ENCODE data around the gene TGFBR2. TPM values are rescaled to one million over a fixed set of nuclear protein-coding genes. Genes with fewer than 3 reads are reported as not detected.
"Not testable (repeated sequence)": the region's sequence is repeated elsewhere in the genome, so short reads cannot be mapped to it uniquely, and the experiment has no call there.

TGFBR2 gene
- polyA plus RNA-seq, 4 donors = 82.1 to 130 (median 101) TPM

DNA sequence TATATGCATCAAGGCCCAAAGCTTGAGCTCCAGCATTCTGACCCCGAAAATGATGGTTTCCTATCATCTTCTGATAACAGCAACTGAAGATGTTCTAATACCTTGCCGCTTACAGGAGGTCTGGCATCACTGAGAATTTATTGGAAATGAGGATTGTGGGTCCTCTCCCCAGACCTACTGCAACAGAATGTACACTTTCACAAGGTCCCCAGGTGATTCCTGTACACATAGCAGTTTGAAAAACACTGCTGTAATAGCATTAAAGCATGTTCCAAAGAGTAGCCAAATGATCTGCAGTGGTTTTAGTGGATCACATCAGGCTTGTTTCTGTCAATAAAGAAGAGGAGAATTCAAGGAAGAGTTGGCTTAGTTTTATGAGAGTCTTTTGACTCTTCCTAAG is 11.3 kb downstream of the TGFBR2 start:
- no peak for DNase-seq (ENCODE audit: low read depth in 4 of 4, low spot score in 2 of 4)

DNA sequence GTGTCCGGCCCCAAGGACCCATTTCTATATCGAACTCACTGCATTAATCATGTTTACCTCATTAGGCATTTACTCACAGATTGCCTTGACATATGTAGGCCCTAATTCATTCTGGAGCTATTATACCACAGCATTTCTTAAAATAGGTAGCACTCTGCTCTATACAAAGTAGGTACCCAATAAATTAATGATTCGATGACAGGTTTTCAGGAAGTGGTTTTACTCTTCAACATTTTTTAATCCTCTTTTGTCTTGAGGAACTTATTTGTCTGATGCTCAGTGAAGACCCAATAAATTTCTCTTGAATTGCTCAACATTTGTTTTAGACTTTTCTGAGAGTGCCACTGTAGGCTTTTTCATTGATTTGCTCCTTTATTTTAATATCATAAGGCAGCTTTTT is 12.1 kb downstream of the TGFBR2 start:
- DNase-seq (ENCODE audit: low read depth in 4 of 4, low spot score in 2 of 4) = no peak

DNA sequence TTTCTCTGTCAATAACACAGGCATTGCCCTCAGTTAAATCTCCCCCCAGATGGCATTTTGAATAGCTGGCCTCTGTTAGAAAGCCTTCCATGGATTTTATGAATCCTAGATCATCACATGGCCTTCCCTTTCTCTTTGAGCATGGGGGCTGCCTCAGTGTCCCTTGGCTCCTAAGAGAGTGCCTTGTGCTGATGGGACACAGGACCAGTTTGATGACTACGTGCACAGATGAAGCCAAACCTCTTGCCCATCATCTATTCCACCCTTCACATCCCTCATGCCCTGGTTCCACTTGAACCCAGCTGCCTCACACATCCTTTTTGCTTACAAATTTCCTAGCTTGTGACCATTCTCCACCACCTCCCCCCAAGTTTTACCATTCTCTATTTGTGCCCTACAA is 12.9 kb downstream of the TGFBR2 start:
- no peak for DNase-seq (ENCODE audit: low read depth in 4 of 4, low spot score in 2 of 4)

DNA sequence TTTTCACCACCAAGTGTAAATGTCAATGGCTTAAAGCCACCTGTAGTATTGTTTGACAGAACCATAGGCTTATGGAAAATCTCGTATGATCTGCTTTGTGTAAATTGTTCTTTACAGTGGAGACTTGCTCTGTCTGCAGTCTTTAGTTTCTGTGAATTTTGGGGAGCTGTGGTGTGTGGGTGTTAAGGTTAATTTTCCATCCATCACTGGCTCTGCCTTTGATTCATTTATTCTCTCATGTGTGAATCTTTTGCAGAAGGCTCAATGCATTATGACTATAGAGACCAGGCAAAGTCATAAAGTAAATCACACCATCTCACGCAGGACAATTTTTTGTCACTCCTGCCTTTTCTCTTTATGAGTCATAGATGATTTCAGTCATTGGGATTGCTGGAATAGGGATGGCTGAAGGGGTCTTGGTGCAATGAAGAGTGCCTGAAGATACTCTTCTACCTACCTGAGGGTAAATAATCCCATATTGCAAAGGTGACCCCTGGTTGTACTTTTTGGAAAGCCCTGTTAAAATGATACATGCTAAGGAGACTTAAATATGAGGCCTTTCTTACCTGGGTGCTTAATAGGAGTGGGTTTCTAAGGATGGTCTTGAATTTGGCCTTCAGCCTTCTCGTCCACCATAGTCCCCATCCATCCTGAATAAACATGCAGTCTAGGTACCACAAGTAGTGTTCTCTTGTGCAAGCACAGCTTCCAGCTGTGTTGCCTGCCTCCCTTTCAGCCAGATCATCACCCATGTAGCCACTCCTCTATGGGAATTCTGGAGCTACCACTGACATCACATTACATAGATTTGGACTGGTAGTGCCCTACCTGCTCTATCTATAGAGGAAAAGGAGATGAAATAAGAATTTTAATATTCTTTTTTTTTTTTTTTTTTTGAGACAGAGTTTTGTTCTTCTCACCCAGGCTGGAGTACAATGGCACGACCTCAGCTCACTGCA is 14.3 kb downstream of the TGFBR2 start:
- no peak for DNase-seq (ENCODE audit: low read depth in 4 of 4, low spot score in 2 of 4)

DNA sequence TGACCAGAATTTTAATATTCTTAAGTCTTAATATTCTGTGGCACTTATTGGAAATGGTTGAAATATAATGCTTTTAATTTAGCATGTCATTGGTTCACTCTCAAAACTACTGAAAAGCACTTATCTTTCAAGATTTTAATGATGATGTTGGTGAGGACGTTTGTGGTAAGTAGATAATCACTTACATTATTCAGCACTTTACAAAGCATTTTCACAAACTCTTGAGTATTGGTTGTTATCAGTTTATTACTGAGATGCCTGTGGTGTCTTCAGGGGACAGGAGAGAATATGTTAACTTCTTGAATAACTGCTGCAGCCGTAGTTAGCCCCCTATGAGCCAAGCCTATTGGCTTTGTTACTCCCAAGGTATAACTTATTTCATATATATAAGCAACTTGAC is 15.2 kb downstream of the TGFBR2 start:
- DNase-seq (ENCODE audit: low read depth in 4 of 4, low spot score in 2 of 4) = no peak

DNA sequence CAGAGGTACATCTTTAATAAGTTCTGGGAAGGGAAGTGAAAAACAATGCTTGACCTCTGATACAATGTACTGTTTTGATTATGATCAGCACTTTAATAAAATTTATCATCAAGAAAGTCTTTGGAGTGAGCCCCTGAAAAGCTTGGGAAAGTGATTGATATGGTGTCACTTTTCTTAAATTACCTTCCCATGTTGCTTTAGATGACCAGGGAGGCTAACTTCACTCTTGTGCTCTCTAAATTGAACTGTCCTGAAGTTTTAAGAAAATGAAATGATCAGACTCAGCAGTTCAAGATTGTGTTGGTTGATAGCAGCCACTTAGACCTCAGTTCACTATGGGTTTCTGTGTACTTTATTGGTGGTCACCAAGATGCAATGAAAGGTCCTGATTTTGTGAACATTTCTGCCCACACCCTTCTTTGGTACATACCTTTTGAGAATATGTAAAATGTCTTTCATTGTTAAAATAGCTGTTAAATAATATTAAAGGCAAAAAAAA is 15.7 kb downstream of the TGFBR2 start:
- no peak for DNase-seq (ENCODE audit: low read depth in 4 of 4, low spot score in 2 of 4)

DNA sequence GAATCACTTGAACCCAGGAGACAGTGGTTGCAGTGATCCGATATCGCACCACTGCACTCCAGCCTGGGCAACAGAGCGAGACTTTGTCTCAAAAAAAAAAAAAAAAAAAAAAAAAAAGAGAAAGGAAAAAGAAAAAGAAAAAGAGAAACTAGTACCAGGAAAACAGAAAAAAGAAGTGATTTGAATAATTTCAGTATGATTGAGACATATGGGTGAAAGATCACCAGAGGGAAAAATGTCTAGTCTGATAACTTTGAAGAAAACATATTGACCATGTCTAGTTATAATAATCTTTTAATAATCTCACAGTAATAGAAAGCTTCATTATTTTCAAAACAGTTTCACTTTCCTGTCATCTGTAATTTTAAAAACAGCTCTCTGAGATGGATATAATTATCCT is 16.4 kb downstream of the TGFBR2 start:
- DNase-seq (ENCODE audit: low read depth in 4 of 4, low spot score in 2 of 4) = no peak

DNA sequence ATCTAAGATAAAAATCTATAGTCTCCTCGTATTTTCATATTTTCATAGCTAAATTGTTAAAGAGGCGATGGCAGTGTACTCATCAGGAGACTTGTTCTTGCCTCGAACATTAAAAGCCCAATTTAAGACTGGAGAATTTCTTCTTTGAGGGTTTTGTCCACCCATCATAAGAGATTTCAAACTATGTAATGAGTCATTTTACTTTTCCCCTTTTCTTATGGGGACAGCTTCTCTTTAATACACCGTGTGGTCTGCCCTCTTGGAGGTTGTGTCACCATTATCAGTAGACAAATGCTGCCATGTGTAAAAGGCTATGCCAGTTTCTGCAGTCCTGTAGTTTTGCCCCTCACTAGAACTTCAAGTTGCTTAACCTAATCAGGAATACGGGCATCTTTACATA is 16.9 kb downstream of the TGFBR2 start:
- no peak for DNase-seq (ENCODE audit: low read depth in 4 of 4, low spot score in 2 of 4)

DNA sequence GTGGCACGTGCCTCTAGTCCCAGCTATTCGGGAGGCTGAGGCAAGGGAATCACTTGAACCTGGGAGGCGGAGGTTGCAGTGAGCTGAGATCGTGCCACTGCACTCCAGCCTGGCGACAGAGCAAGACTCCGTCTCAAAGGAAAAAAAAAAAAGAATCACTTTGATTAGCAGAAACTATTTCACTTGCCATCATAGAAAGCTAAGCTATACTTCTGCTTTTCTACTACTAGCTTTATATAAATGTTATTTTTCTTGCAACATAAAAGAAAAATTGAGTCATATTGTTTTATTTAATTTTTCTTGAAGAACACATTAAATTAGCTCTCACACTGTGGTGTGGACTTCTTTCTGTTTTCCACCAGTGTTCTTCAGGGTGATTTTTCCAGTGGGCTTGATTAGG is 18.1 kb downstream of the TGFBR2 start:
- DNase-seq (ENCODE audit: low read depth in 4 of 4, low spot score in 2 of 4) = not testable (repeated sequence)

DNA sequence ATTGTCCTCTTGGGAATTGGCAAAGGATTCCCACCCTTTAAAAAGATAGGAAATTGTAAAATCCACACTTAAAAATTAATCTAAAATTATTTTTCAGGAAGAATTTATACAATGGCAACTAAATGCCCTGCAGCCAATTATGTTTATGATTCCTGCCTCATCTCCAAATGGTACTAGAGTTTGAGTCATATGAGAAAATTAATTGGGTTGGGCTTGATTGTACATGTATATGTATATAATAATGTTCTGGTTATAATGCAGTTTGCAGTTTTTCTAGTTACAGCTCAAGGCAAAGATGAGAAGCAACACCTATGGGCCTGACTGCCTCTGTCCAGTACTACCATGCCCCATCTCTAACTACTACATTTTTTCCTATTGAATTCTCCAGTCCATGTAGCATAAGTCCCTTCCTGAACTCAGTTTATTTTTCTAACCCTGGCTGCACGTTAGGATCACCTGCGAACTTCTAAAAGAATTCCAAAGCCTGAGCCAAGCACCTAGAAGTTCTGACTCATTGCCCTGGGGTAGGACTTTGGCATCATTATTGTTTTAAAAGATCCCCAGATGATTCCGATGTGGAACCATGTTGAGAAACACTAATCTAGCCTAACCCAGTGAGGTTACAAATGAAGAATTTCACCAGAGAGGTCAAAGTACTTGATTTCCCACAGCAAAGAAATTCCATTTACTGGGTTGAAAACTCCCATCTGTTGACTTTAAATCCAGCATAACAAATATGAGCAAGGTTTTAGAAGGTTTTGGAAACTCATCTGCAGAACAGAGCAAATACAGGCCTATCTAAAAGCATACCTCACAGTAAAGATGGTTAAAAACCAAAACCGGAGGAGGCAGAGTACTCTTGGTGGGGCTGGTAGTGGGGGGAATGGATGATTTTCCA is 19.4 kb downstream of the TGFBR2 start:
- DNase-seq (ENCODE audit: low read depth in 4 of 4, low spot score in 2 of 4) = no peak

DNA sequence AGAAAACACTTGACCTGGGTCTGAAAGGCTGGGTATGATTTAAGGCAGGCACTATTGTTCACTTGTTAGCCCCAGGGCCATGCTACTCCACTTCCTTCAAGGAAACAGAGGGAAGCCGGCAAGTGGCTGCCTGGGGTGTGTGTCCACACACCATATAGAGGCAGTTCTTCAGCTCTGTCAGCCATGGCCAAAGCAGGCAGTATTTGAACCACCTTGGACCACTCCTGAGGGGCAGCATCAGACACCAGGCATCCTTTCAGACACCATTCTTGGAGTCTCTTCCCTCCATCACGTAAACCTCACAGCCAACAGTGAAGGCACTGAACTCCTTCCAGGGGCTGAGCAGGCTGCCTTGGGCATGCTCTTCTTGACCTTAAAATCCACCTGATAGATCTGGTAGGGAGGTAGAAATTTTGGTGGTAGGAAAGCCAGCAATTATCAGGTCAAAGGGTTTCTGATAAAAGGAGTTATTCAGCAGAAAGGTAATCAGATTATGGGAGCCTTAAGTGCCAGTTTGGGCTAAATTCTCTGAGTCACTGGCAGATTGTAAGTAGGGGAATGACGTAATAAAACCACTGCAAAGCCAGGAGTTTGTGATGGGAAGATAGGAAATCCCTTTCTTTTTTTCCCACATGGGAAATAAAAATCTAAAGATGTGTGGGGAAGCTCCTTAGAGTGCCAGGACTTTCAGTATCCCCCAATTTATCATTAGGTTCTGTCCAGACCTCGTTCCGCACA is 20.2 kb downstream of the TGFBR2 start:
- DNase-seq (ENCODE audit: low read depth in 4 of 4, low spot score in 2 of 4) = no peak

DNA sequence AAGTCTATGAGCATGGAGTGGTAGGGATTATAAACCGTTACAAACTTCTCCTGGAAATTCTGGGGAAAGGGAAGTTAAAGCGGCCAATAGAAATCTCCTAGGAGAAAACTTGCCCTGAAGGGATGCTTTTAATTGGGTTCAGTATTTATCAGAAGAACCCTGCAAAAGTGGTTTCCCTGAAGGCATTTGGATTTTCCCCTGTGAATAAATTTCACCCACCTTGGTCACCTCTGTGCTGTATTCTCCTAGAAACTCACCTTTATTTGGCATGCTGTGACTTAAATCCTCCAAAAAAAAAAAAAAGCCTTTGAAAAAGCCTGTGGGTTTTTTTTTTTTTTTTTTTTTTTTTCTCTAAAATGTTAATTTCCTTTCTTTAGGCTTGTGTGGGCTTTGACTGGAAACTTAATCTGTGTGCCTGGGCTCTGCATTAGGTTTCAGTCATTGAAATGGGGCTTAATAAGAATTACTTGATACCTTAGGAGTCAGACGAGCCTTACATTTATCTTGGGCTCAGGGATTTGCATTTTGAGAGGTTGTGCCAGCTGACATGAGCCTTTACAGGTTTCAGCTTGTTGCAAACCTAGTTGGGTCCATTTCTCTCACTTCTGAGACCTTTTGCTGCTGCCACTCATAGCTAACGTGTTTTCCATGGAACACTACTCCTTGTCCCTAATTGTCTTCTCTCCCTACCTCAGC is 22.0 kb downstream of the TGFBR2 start:
- no peak for DNase-seq (ENCODE audit: low read depth in 4 of 4, low spot score in 2 of 4)

DNA sequence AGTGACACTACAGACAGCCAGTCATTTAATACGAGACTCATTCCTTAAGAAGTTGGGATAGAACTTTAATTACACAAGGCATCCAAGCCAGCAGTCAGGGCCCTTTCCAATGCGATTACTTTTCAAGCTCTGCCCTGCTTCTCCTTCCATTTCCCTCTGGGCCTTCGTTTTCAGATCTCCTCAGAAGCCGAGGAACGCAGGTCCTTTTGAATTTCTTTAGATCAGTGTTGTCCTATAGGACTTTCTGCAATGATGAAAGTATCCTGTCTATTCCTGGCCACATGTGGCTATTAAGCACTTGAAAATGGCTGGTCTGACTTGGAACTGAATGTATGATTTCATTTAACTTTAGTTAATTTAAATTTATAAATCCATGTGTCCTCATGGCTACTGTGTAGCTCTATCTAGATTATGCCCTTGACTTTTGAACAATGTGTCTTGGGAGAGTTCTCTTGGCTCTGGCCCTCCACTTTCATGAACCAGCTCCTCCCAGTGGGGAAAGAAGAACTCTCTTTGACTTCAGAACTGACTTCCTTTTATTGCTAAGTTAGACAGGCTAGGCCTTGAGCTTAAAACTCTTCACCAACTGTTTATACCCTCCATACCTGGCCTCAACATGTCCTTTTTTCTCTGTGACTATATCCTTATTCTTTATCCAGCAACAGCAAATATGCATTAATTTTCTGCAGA is 22.6 kb downstream of the TGFBR2 start:
- DNase-seq (ENCODE audit: low read depth in 4 of 4, low spot score in 2 of 4) = no peak

DNA sequence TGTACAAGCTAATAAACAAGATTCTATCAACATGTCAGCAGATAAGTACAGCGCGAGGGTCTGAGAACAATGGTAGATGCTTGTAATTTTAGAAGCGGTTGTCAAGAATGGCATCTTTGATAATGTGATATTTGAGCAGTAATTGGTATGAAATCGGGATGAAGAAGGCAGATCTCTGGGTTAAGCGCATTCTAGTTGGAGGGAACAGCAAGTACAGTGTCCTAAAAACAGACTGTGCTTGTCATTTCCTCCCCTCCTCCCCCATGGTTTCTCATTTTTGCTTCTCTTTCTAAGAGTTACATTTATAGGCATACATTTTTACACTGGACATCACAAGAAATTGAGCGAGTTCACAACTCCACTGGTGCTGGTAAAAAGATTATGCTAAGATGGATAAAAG is 23.3 kb downstream of the TGFBR2 start:
- DNase-seq (ENCODE audit: low read depth in 4 of 4, low spot score in 2 of 4) = no peak

DNA sequence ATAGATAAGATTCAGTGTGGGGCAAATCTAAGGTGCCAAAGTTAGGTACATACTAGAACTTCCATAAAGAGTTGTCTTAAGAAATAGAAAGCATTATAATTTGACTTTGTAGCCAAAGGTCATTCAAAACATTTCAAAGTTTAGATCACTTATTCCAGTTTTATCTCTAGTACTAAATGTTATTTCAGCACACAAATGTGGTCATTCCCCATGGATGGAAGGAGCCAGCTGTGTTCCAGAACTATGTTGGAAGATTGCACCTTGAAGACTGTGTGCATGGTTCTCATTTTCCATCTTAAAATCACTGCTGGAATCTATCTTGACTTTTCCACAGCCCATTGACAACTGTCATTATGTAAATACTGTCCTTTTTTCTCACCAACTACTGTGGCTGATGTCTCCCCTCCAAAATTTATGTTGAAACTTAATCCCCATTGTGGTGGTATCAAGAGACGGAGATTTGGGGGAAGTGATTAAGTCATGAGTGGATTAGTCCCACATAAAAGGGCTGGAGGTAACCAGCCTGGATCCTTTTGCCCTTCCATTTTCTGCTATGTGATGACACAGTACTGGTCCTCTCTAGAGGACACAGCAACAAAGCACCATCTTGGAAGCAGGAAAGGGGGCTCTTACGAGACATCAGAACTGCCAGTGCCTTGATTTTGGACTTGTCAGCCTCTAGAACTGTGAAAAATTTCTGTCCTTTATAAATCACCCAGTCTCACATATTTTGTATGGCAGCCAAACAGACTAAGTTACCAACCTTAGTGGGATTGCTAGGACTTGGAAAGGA is 24.0 kb downstream of the TGFBR2 start:
- DNase-seq (ENCODE audit: low read depth in 4 of 4, low spot score in 2 of 4) = no peak

DNA sequence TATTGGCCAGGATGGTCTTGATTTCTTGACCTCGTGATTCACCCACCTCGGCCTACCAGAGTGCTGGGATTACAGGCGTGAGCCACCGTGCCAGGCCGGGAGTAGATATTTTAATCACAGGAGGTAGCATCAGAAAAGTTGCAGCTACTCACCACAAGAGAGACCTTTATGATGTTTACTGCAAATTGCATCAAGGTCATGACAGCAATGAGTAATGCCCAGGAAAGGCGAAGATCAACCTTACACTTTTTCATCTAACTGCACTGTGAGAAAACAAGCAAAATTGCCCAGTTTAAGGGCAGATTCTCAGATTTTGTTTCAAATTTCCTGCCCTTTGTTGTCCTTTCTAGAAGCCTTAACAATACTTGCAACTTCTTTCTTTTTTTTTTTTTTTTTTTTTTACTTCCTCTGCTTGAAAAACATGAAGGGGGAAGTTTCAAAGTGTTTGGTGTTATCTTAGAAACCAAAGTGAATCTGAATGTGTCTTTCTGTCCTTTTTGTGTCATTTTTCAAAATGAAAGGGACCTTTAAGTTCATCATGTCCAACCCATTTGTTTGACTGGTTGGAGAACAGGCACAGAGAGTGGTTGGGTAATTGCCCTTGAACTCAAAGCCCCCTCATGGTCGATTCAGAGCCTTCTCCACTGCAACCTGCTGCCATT is 25.0 kb downstream of the TGFBR2 start:
- DNase-seq (ENCODE audit: low read depth in 4 of 4, low spot score in 2 of 4) = no peak

DNA sequence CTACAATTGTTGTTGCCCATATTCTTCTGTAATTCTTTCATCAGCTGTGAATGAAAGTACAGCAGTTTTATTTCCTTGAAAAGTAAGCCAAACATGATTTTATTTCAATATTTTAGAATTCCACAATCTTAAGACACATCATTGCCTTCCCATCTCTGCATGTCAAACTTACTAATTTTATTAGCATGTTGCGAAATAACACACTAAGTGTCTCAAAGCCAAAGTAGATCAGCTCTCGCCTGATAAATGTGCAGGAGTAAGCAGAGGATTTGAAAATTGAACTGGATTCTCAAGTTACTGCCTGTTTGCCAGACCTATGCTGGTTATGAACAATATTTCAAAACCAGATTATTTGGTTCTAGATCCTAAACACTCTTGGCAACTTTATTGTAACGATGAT is 25.7 kb downstream of the TGFBR2 start:
- no peak for DNase-seq (ENCODE audit: low read depth in 4 of 4, low spot score in 2 of 4)

DNA sequence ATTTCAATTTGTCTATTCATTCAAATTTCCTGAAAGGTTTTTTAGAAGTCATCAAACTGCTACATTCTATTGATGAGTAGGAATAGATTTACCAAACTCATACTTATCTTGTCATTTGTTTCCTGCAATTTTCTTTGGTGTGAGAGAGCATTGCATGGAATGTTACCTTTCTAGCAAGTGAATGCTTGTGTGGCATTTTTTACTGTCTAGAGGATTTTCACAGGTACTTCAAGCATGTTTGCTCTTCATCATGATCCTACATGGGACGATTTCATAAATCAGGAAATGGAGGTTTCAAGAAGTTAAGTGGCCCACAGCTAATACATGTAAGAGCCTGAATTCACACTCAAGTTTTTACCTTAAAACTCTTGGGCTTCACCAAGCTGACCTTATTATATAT is 26.1 kb downstream of the TGFBR2 start:
- DNase-seq (ENCODE audit: low read depth in 4 of 4, low spot score in 2 of 4) = no peak

All from left renal cortex interstitium (tissue), 4 donors.